H9 (cell line): Measurements from ENCODE around the gene FAT1. TPM values are rescaled to one million over a fixed set of nuclear protein-coding genes. Genes with fewer than 3 reads are reported as not detected.

Experiments used
- DNase-seq: peaks from one replicate; pipeline ENCODE4 v3.0.0-alpha.2; 2017
- H2AFZ ChIP-seq: one replicate; pipeline ENCODE4 v1.6.1; 2013; ENCODE audit warnings: mild to moderate bottlenecking, low read length, control low read depth, moderate library complexity
- H2AK5ac ChIP-seq: 2 replicates; pipeline ENCODE4 v1.6.1; 2013; ENCODE audit warnings: low read length, control low read depth, mixed read lengths; ENCODE audit not compliant: insufficient read length
- H2BK120ac ChIP-seq: one replicate; pipeline ENCODE4 v1.6.1; 2013; ENCODE audit warnings: low read depth, mild to moderate bottlenecking, low read length, control low read depth, inconsistent platforms; ENCODE audit not compliant: poor library complexity, severe bottlenecking
- H2BK12ac ChIP-seq: 2 replicates; pipeline ENCODE4 v1.6.1; 2013; ENCODE audit warnings: low read length, control low read depth, mixed read lengths, low read depth; ENCODE audit not compliant: insufficient read length
- H2BK15ac ChIP-seq: 2 replicates; pipeline ENCODE4 v1.6.1; 2013; ENCODE audit warnings: low read depth, low read length, control low read depth
- H2BK20ac ChIP-seq: one replicate; pipeline ENCODE4 v1.6.1; 2013; ENCODE audit warnings: low read depth, mild to moderate bottlenecking, low read length, control low read depth, inconsistent platforms; ENCODE audit not compliant: poor library complexity, severe bottlenecking
- H2BK5ac ChIP-seq: 2 replicates; pipeline ENCODE4 v1.6.1; 2013; ENCODE audit warnings: low read length, control low read depth, mixed read lengths; ENCODE audit not compliant: insufficient read length
- H3K14ac ChIP-seq: 2 replicates; pipeline ENCODE4 v1.6.1; 2013; ENCODE audit warnings: low read length, control low read depth; ENCODE audit not compliant: insufficient read depth
- H3K18ac ChIP-seq: 2 replicates; pipeline ENCODE4 v1.6.1; 2013; ENCODE audit warnings: low read depth, mild to moderate bottlenecking, mixed read lengths, low read length, control low read depth; ENCODE audit not compliant: insufficient read length
- H3K23ac ChIP-seq: 2 replicates; pipeline ENCODE4 v1.6.1; 2013; ENCODE audit warnings: low read length, control low read depth, mixed read lengths, low read depth; ENCODE audit not compliant: insufficient read length
- H3K23me2 ChIP-seq: 2 replicates; pipeline ENCODE4 v1.6.1; 2013; ENCODE audit warnings: low read depth, mild to moderate bottlenecking, mixed read lengths, low read length, control low read depth; ENCODE audit not compliant: insufficient read length, poor library complexity, severe bottlenecking
- H3K27ac ChIP-seq: 2 replicates; pipeline ENCODE4 v1.5.1; 2013; ENCODE audit warnings: low read length, control low read depth, mixed read lengths, low read depth; ENCODE audit not compliant: insufficient read length
- H3K27me3 ChIP-seq: 2 replicates; pipeline ENCODE4 v1.6.1; 2013; ENCODE audit warnings: low read length, control low read depth, inconsistent platforms; ENCODE audit not compliant: insufficient read depth
- H3K4ac ChIP-seq: 2 replicates; pipeline ENCODE4 v1.6.1; 2013; ENCODE audit warnings: low read depth, mild to moderate bottlenecking, control low read depth, inconsistent platforms, low read length, moderate library complexity
- H3K4me1 ChIP-seq: 2 replicates; pipeline ENCODE4 v1.6.1; 2013; ENCODE audit warnings: low read length, control low read depth, inconsistent platforms; ENCODE audit not compliant: insufficient read depth
- H3K4me2 ChIP-seq: 2 replicates; pipeline ENCODE4 v1.6.1; 2013; ENCODE audit warnings: low read length, control low read depth, mixed read lengths; ENCODE audit not compliant: insufficient read length, insufficient read depth
- H3K56ac ChIP-seq: 2 replicates; pipeline ENCODE4 v1.6.1; 2013; ENCODE audit warnings: low read depth, mild to moderate bottlenecking, mixed read lengths, low read length, control low read depth; ENCODE audit not compliant: insufficient read length
- H3K79me1 ChIP-seq: 2 replicates; pipeline ENCODE4 v1.6.1; 2013; ENCODE audit warnings: low read depth, mild to moderate bottlenecking, moderate library complexity, low read length, control low read depth, inconsistent platforms; ENCODE audit not compliant: insufficient read depth, poor library complexity, severe bottlenecking
- H3K79me2 ChIP-seq: 2 replicates; pipeline ENCODE4 v1.6.1; 2013; ENCODE audit warnings: low read length, control low read depth, inconsistent platforms; ENCODE audit not compliant: insufficient read depth
- H3K9ac ChIP-seq: 2 replicates; pipeline ENCODE4 v1.6.1; 2013; ENCODE audit warnings: low read length, control low read depth, mixed read lengths; ENCODE audit not compliant: insufficient read length; ENCODE audit errors: extremely low read depth
- H3K9me3 ChIP-seq: one replicate; pipeline ENCODE4 v1.6.1; 2013; ENCODE audit warnings: low read depth, low read length, inconsistent platforms; ENCODE audit not compliant: control insufficient read depth
- H3T11ph ChIP-seq: one replicate; pipeline ENCODE4 v1.6.1; 2013; ENCODE audit warnings: mild to moderate bottlenecking, low read length, control low read depth, inconsistent platforms
- H4K20me1 ChIP-seq: one replicate; pipeline ENCODE4 v1.6.1; 2013; ENCODE audit not compliant: control insufficient read depth, insufficient read length, insufficient read depth
- H4K5ac ChIP-seq: 2 replicates; pipeline ENCODE4 v1.6.1; 2013; ENCODE audit warnings: low read depth, mild to moderate bottlenecking, mixed read lengths, low read length, control low read depth; ENCODE audit not compliant: insufficient read length
- H4K8ac ChIP-seq: replicated peaks from 2 replicates; pipeline ENCODE4 v1.6.1; 2013; ENCODE audit warnings: low read length, control low read depth, mixed read lengths, low read depth; ENCODE audit not compliant: insufficient read length
- H4K91ac ChIP-seq: 2 replicates; pipeline ENCODE4 v1.6.1; 2013; ENCODE audit warnings: low read depth, mild to moderate bottlenecking, moderate library complexity, mixed read lengths, low read length, control low read depth; ENCODE audit not compliant: insufficient read length
- H3K27ac Mint-ChIP-seq, 3 experiments: 2 replicates in 2 of 3; 3 replicates in 1 of 3; pipeline ENCODE4 v1.8.0; 2020 to 2021; ENCODE audit warnings: mixed read lengths in 3 of 3, mild to moderate bottlenecking in 1 of 3, moderate library complexity in 1 of 3
- H3K27me3 Mint-ChIP-seq: 2 replicates; pipeline ENCODE4 v1.8.0; 2021; ENCODE audit warnings: low read depth, mild to moderate bottlenecking, moderate library complexity, mixed read lengths
- H3K36me3 Mint-ChIP-seq, 3 experiments: 2 replicates in 2 of 3; 3 replicates in 1 of 3; pipeline ENCODE4 v1.8.0; 2020 to 2021; ENCODE audit warnings: low read depth in 3 of 3, mixed read lengths in 3 of 3; ENCODE audit not compliant: insufficient read depth in 1 of 3
- H3K4me1 Mint-ChIP-seq, 2 experiments: 2 replicates each; pipeline ENCODE4 v1.8.0; 2020; ENCODE audit warnings: mixed read lengths in 2 of 2
- H3K4me3 Mint-ChIP-seq, 2 experiments: 2 replicates in 1 of 2; 3 replicates in 1 of 2; pipeline ENCODE4 v1.8.0; 2020 to 2021; ENCODE audit warnings: mild to moderate bottlenecking in 2 of 2, mixed read lengths in 2 of 2, moderate library complexity in 1 of 2
- H3K9me3 Mint-ChIP-seq, 2 experiments: 2 replicates in 1 of 2; 3 replicates in 1 of 2; pipeline ENCODE4 v1.8.0; 2020; ENCODE audit warnings: mild to moderate bottlenecking in 2 of 2, mixed read lengths in 2 of 2, moderate library complexity in 1 of 2
- WGBS: extraction: QIAGEN DNeasy Blood & Tissue Kit; methylation state at CpG from one replicate; pipeline ENCODE4 v1.1.7; 2013; ENCODE audit warnings: missing lambda C conversion rate, low lambda C conversion rate, mixed read lengths; ENCODE audit not compliant: insufficient read length; ENCODE audit errors: extremely low coverage; 5-methylcytosine and 5-hydroxymethylcytosine counted together
- total RNA-seq: library from RNA; stranded (reverse); gene quantifications from 2 replicates; pipeline ENCODE4 v1.2.1, GENCODE V29; 2021
- TF ChIP-seq, protein P1 (sequence below): fragments of 200-600 bp; sonication (generic); conservative IDR thresholded peaks from 3 replicates; pipeline ENCODE4 v1.8.0; 2021; ENCODE audit warnings: antibody characterized with exemption, mild to moderate bottlenecking

Gene FAT1
- total RNA-seq, 1 experiment from 2014 or later = 173 TPM

DNA sequence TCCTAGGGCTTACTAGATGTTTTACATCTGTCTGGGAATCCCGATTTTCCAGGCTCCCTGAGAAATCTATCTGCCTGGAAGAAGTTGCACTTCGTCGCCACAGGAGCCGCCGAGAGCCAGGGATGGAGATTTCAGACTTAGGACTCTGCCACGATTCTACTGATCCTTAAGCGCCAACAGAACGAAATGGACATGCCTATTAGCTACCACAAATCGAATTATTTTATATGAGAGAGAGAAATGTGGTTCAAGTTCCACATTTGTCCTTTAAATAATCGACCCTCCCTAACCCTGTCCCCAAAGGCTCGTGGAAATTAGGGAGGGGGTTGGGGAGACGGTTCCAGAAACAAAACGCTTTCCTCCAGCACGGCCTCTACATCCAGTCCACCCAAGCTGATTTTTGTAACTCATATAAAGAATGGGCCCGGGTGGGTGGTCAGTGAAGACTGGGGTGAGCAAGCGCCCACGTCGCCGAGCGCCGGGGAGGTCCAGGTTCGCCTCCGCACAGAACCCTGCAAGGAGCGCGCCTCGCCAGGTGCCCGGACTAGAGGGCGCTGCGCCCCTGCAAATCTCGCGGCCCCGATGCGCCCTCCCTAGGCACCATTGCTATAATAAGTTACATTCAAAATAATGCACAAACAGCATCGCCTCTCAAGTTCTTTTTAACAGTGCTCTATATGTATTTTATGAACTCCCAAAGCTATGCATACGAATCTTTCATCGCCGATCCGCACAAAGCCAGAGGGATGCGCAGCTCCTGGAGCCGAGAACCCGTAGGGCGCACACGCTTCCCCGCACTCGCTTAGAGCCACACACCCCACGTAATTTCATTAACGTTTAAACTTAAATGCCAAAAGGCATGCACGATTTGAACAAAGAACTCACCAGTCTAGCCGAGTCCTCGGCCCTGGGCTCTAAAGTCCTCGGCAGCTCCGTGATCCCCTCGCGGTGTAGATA, 2.1 kb upstream of the FAT1 start:
- peak overlapping the region; percentile 55 to 87 (median 73); a peak in 6 of 7 replicates for H3K27ac Mint-ChIP-seq
- H3K18ac ChIP-seq = no peak overlapping the region
- peak overlapping the region; percentile 49 for H3K9ac ChIP-seq
- H3K79me1 ChIP-seq = no peaks in the 10 kb centered on the region
- TF ChIP-seq, protein P1, sequence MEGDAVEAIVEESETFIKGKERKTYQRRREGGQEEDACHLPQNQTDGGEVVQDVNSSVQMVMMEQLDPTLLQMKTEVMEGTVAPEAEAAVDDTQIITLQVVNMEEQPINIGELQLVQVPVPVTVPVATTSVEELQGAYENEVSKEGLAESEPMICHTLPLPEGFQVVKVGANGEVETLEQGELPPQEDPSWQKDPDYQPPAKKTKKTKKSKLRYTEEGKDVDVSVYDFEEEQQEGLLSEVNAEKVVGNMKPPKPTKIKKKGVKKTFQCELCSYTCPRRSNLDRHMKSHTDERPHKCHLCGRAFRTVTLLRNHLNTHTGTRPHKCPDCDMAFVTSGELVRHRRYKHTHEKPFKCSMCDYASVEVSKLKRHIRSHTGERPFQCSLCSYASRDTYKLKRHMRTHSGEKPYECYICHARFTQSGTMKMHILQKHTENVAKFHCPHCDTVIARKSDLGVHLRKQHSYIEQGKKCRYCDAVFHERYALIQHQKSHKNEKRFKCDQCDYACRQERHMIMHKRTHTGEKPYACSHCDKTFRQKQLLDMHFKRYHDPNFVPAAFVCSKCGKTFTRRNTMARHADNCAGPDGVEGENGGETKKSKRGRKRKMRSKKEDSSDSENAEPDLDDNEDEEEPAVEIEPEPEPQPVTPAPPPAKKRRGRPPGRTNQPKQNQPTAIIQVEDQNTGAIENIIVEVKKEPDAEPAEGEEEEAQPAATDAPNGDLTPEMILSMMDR = peak; percentile 82
- H3K9me3 Mint-ChIP-seq = peaks cover 3 to 4% of the 10 kb centered on the region in 2 experiments; a peak in 3 of 5 replicates
- DNase-seq = peak; percentile 70
- H4K5ac ChIP-seq = no peak overlapping the region
- no peaks in the 10 kb centered on the region; the same call in 1 of the 2 replicates for H3K4me1 ChIP-seq
- H2AK5ac ChIP-seq = no peak overlapping the region
- H3K9me3 ChIP-seq = no peaks in the 10 kb centered on the region
- no peak overlapping the region for H3K56ac ChIP-seq
- H4K91ac ChIP-seq = no peak overlapping the region
- H3K4me3 Mint-ChIP-seq = peak overlapping the region; percentile 92 to 98
- peaks cover 2% of the 10 kb centered on the region for H3K79me2 ChIP-seq
- no peak overlapping the region for H2BK12ac ChIP-seq
- H3K27me3 Mint-ChIP-seq = peaks cover 13% of the 10 kb centered on the region
- H3K4me2 ChIP-seq = peak overlapping the region; percentile 92
- no peak overlapping the region for H3K27ac ChIP-seq
- H2BK120ac ChIP-seq = no peak overlapping the region
- no peak overlapping the region for H3K4ac ChIP-seq
- peaks cover 35 to 46% of the 10 kb centered on the region in 2 experiments for H3K4me1 Mint-ChIP-seq
- H2BK15ac ChIP-seq = no peak overlapping the region
- H3K36me3 Mint-ChIP-seq = peaks cover 0 to 5% (median 0%) of the 10 kb centered on the region in 3 experiments; a peak in 2 of 7 replicates
- H2BK20ac ChIP-seq = no peak overlapping the region
- H3K23ac ChIP-seq = no peak overlapping the region
- H3T11ph ChIP-seq = no peak overlapping the region
- H2BK5ac ChIP-seq = no peak overlapping the region
- peaks cover 18% of the 10 kb centered on the region for H3K23me2 ChIP-seq
- H4K20me1 ChIP-seq = no peaks in the 10 kb centered on the region
- H2AFZ ChIP-seq = no peak overlapping the region
- H3K27me3 ChIP-seq = no peaks in the 10 kb centered on the region; the same call in 1 of the 2 replicates
- H4K8ac ChIP-seq = no peak overlapping the region
- no CpG with 5 or more reads among the region's 54 CpGs for WGBS
- peak overlapping the region; percentile 66; the same call in 1 of the 2 replicates for H3K14ac ChIP-seq
